ENCODE measurements around the gene CDH15. TPM values are rescaled to one million over a fixed set of nuclear protein-coding genes. Genes with fewer than 3 reads are reported as not detected.

Gene CDH15
- total RNA-seq, 1 experiment from 2014 or later = not detected

DNA sequence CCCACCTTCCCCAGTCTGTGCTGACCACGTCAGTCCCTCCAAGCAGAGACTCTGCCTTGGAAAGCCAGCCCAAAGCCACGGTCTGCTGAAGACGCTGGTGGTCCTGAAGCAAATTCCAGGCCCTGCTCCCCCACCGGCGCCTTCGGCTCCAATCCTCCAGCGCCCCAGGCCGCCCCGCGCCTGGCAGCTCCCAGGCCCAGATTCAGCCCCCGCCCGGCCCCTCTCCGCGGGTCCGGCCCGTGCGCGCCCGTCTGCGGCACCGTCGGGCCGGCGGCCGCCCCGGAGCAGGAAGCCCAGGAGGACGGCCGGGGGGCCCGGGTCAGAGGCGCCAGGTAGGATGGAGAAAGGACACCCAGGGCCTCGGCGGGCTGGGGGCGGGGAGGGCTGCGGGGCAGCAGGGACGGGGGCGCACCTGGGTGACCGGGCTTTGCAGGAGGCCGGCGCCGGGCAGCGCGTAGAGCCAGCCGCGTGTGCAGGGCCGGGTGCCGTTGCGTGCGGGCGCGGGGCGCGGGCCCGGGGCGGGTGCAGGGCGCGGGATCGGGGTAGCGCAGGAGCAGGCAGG is 29.4 kb downstream of the CDH15 start:
- peaks cover 12% of the 10 kb centered on the region for H3K27me3 Mint-ChIP-seq (ENCODE audit: insufficient read depth, unreplicated experiment)
- peaks cover 7% of the 10 kb centered on the region for H3K36me3 Mint-ChIP-seq (ENCODE audit: insufficient read depth, unreplicated experiment)
- TF ChIP-seq, protein P1, sequence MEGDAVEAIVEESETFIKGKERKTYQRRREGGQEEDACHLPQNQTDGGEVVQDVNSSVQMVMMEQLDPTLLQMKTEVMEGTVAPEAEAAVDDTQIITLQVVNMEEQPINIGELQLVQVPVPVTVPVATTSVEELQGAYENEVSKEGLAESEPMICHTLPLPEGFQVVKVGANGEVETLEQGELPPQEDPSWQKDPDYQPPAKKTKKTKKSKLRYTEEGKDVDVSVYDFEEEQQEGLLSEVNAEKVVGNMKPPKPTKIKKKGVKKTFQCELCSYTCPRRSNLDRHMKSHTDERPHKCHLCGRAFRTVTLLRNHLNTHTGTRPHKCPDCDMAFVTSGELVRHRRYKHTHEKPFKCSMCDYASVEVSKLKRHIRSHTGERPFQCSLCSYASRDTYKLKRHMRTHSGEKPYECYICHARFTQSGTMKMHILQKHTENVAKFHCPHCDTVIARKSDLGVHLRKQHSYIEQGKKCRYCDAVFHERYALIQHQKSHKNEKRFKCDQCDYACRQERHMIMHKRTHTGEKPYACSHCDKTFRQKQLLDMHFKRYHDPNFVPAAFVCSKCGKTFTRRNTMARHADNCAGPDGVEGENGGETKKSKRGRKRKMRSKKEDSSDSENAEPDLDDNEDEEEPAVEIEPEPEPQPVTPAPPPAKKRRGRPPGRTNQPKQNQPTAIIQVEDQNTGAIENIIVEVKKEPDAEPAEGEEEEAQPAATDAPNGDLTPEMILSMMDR (IDR thresholded peaks at IDR 0.05; ENCODE audit: insufficient read depth in 1 of 2, low read depth in 1 of 2, low read length in 1 of 2, severe bottlenecking in 1 of 2, unreplicated experiment in 1 of 2) = no peak
- peak overlapping the region; percentile 34 for H3K4me3 Mint-ChIP-seq (ENCODE audit: unreplicated experiment)
- BruUV-seq (replicated peaks) = no TSS peak
- Histone ChIP-seq H3K36me3 (ENCODE audit: control insufficient read depth, insufficient read depth, low read length) (no peaks in the 10 kb centered on the region), H3K27me3 (replicated peaks; ENCODE audit: control insufficient read depth, insufficient read depth, low read length) (no peaks in the 10 kb centered on the region; the same call in 1 of the 2 replicates), H3K4me3 (ENCODE audit: low read depth, low read length) (peak overlapping the region; percentile 62), H3K4me1 (peaks cover 17% of the 10 kb centered on the region), H3K9me3 (no peaks in the 10 kb centered on the region)
- no peak overlapping the region for H3K27ac Mint-ChIP-seq (ENCODE audit: unreplicated experiment)
- peaks cover 8% of the 10 kb centered on the region for H3K4me1 Mint-ChIP-seq (ENCODE audit: low read depth, unreplicated experiment)
- DNase-seq = no peak
- ChIA-PET POLR2A (interaction anchor here (0.9 to 1.1 kb wide), 2 partner anchors 8 to 17 kb away, joined by 4 to 5 read pairs; partner anchors contain the start of gene ZNF778), CTCF (interaction anchor here (1.0 kb wide), 1 partner anchor 17 kb away, joined by 3 read pairs; the partner anchor contains the start of gene ZNF778)
- intact Hi-C loops (cut with micrococcal nuclease; ENCODE audit: unreplicated experiment) = loop anchor here (1.0 to 2.0 kb wide), 2 partner anchors 16 to 30 kb away; partner anchors contain the start of genes CDH15 and ZNF778
- H3K9me3 Mint-ChIP-seq (ENCODE audit: unreplicated experiment) = no peaks in the 10 kb centered on the region

DNA sequence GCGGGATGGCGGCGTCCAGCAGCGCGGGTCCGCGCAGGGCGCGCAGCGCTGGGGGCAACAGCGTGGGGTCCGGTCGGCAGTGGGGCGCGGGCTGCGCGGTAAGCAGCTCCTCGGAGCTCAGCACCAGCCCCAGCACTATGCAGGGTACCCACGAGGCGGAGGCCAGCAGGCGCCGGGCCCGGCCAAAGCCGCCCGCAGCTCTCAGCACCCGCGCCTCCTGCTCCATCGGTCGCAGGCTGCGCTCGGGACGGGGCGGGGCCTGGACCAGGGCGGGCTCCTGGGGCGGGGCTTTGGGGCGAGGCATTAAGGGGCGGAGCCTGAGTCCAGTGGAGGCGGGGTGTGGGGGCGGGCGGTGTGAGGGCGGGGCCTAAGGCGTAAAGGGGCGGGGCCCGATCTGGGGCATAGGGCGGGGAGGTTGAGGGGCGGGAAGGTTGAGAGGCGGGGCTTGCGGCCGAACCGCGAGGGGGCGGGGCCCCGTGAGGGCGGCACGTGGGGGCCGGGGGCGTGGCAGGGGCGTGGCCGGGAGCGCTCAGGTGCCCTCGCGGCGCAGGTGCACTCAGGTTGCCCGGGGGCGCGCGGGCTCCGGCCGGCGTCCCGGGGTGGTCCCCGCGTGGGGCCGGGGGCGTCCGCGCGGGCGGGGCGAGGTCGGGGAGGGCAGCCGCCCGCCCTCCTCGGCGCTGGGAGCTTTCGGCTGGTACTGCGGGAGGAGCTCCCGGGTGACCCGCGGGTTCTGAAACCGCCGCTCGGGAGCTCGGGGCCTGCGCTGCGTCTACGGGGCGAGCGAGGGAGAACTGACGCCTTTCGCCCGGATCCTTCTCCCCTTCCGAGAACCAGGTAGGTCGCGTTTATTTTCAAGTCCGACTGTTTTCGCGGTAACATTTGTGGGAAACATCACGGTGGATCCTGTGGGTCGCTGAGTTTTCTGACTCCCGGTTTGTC is 30.2 kb downstream of the CDH15 start:
- H3K4me3 ChIP-seq (ENCODE audit: low read depth, low read length) = peak overlapping the region; percentile 62
- Mint-ChIP-seq H3K4me1 (ENCODE audit: low read depth, unreplicated experiment) (peaks cover 8% of the 10 kb centered on the region), H3K36me3 (ENCODE audit: insufficient read depth, unreplicated experiment) (peaks cover 7% of the 10 kb centered on the region), H3K4me3 (ENCODE audit: unreplicated experiment) (peak overlapping the region; percentile 73), H3K27ac (ENCODE audit: unreplicated experiment) (no peak overlapping the region), H3K27me3 (ENCODE audit: insufficient read depth, unreplicated experiment) (peaks cover 12% of the 10 kb centered on the region), H3K9me3 (ENCODE audit: unreplicated experiment) (no peaks in the 10 kb centered on the region)
- CTCF ChIA-PET = interaction anchor here (1.0 kb wide), 1 partner anchor 16 kb away, joined by 3 read pairs; the partner anchor contains the start of gene ZNF778
- intact Hi-C loops (cut with micrococcal nuclease; ENCODE audit: unreplicated experiment) = loop anchor here (1.0 to 2.0 kb wide), 2 partner anchors 15 to 30 kb away; partner anchors contain the start of genes CDH15 and ZNF778
- H3K36me3 ChIP-seq (ENCODE audit: control insufficient read depth, insufficient read depth, low read length) = no peaks in the 10 kb centered on the region
- no peaks in the 10 kb centered on the region; the same call in 1 of the 2 replicates for H3K27me3 ChIP-seq (replicated peaks; ENCODE audit: control insufficient read depth, insufficient read depth, low read length)
- POLR2A ChIA-PET = interaction anchor here (0.9 to 1.1 kb wide), 2 partner anchors 9 to 16 kb away, joined by 4 to 5 read pairs; partner anchors contain the start of gene ZNF778
- no TSS peak for BruUV-seq (replicated peaks)
- TF ChIP-seq, protein P1 (IDR thresholded peaks at IDR 0.05; ENCODE audit: insufficient read depth in 1 of 2, low read depth in 1 of 2, low read length in 1 of 2, severe bottlenecking in 1 of 2, unreplicated experiment in 1 of 2) = no peak
- no peaks in the 10 kb centered on the region for H3K9me3 ChIP-seq
- DNase-seq = peak; percentile 94 to 96
- H3K4me1 ChIP-seq = peaks cover 17% of the 10 kb centered on the region
